Left renal pelvis (tissue), 4 donors: ENCODE data around the gene RPS5. TPM values are rescaled to one million over a fixed set of nuclear protein-coding genes. Genes with fewer than 3 reads are reported as not detected.

Experiments used
- polyA plus RNA-seq, 4 donors: library from polyadenylated mRNA; unstranded; fragments of 120-200 nt; gene quantifications; one replicate each; pipeline ENCODE4 v1.2.1, GENCODE V29; 2013; ENCODE audit not compliant: insufficient read length in 4 of 4

RPS5 gene
- polyA plus RNA-seq, 4 donors: 837 to 1,018 (median 886) TPM

Other genes starting within 250 kb of the RPS5 start
- gene ZNF329, start 236.5 kb upstream of the RPS5 start, polyA plus RNA-seq: 10 to 100 TPM; 17.7 to 24.3 (median 22.1) TPM
- gene ZNF274, start 204.2 kb upstream of the RPS5 start, polyA plus RNA-seq: 10 to 100 TPM; 13.0 to 24.0 (median 19.5) TPM
- gene ZNF544, start 158.4 kb upstream of the RPS5 start, polyA plus RNA-seq: 10 to 100 TPM; 23.4 to 40.1 (median 34.6) TPM
- 1 to 10 TPM; 5.5 to 8.8 (median 8.0) TPM for gene ZNF8, start 108.3 kb upstream of the RPS5 start, polyA plus RNA-seq
- 10 to 100 TPM; 42.7 to 53.2 (median 46.3) TPM for gene ERVK3-1, start 81.9 kb upstream of the RPS5 start, polyA plus RNA-seq
- gene ZSCAN22, start 60.3 kb upstream of the RPS5 start, polyA plus RNA-seq: 1 to 10 TPM; 3.5 to 4.2 (median 3.8) TPM
- 1 to 10 TPM in 3 of 4 donors, under 1 TPM in 1; 0.89 to 1.9 (median 1.3) TPM for gene A1BG, start 33.8 kb upstream of the RPS5 start, polyA plus RNA-seq
- gene ZNF497, start 24.5 kb upstream of the RPS5 start, polyA plus RNA-seq: 1 to 10 TPM; 2.9 to 6.5 (median 3.8) TPM
- 1 to 10 TPM; 1.9 to 5.0 (median 2.5) TPM for gene ZNF837, start 6.2 kb upstream of the RPS5 start, polyA plus RNA-seq
- gene RNF225, start 8.4 kb downstream of the RPS5 start, polyA plus RNA-seq: not detected
- gene ZNF584, start 21.4 kb downstream of the RPS5 start, polyA plus RNA-seq: 10 to 100 TPM; 12.2 to 13.6 (median 12.7) TPM
- gene ZNF132, start 52.9 kb downstream of the RPS5 start, polyA plus RNA-seq: 10 to 100 TPM in 3 of 4 donors, 1 to 10 TPM in 1; 9.0 to 15.9 (median 14.3) TPM
- gene ZNF324B, start 64.4 kb downstream of the RPS5 start, polyA plus RNA-seq: 1 to 10 TPM; 5.6 to 7.1 (median 6.1) TPM
- gene ZNF324, start 79.8 kb downstream of the RPS5 start, polyA plus RNA-seq: 10 to 100 TPM in 1 of 4 donors, 1 to 10 TPM in 3; 7.2 to 12.1 (median 8.9) TPM
- gene ZNF446, start 89.1 kb downstream of the RPS5 start, polyA plus RNA-seq: 10 to 100 TPM; 13.3 to 20.6 (median 13.8) TPM
- gene SLC27A5, start 124.7 kb downstream of the RPS5 start, polyA plus RNA-seq: 10 to 100 TPM in 1 of 4 donors, 1 to 10 TPM in 3; 6.8 to 11.3 (median 8.6) TPM
- gene ZBTB45, start 132.5 kb downstream of the RPS5 start, polyA plus RNA-seq: 10 to 100 TPM in 1 of 4 donors, 1 to 10 TPM in 3; 8.7 to 15.3 (median 9.0) TPM
- 100 to 1,000 TPM; 508 to 729 (median 693) TPM for gene TRIM28, start 156.8 kb downstream of the RPS5 start, polyA plus RNA-seq
- 100 to 1,000 TPM in 3 of 4 donors, 10 to 100 TPM in 1; 79.1 to 120 (median 116) TPM for gene CHMP2A, start 167.8 kb downstream of the RPS5 start, polyA plus RNA-seq
- gene UBE2M, start 171.3 kb downstream of the RPS5 start, polyA plus RNA-seq: 10 to 100 TPM; 65.6 to 98.9 (median 96.5) TPM
- gene MZF1, start 186.1 kb downstream of the RPS5 start, polyA plus RNA-seq: 10 to 100 TPM; 21.8 to 56.7 (median 29.6) TPM